Measurements from ENCODE around the gene FMN2.

GRCh38 chr1:240284656-240285414, 193.2 kb downstream of the FMN2 start:
- no peak for TF ChIP-seq POLR2A (IDR thresholded peaks at IDR 0.05; ENCODE audit: low read length)
- TF ChIP-seq, protein P1, sequence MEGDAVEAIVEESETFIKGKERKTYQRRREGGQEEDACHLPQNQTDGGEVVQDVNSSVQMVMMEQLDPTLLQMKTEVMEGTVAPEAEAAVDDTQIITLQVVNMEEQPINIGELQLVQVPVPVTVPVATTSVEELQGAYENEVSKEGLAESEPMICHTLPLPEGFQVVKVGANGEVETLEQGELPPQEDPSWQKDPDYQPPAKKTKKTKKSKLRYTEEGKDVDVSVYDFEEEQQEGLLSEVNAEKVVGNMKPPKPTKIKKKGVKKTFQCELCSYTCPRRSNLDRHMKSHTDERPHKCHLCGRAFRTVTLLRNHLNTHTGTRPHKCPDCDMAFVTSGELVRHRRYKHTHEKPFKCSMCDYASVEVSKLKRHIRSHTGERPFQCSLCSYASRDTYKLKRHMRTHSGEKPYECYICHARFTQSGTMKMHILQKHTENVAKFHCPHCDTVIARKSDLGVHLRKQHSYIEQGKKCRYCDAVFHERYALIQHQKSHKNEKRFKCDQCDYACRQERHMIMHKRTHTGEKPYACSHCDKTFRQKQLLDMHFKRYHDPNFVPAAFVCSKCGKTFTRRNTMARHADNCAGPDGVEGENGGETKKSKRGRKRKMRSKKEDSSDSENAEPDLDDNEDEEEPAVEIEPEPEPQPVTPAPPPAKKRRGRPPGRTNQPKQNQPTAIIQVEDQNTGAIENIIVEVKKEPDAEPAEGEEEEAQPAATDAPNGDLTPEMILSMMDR (IDR thresholded peaks at IDR 0.05): no peak
- no peak for TF ChIP-seq EP300 (IDR thresholded peaks at IDR 0.05)
- TF ChIP-seq KDM1A (IDR thresholded peaks at IDR 0.05; ENCODE audit: low read depth): no peak
- no peak for TF ChIP-seq ESRRA (IDR thresholded peaks at IDR 0.05; ENCODE audit: borderline replicate concordance, low read length)
- TF ChIP-seq CHD2 (IDR thresholded peaks at IDR 0.05; ENCODE audit: low read length, partially characterized antibody): no peak
- TF ChIP-seq EHMT2 (IDR thresholded peaks at IDR 0.05; ENCODE audit: low read depth): no peak
- TF ChIP-seq PHF8 (IDR thresholded peaks at IDR 0.05; ENCODE audit: borderline replicate concordance, low read depth): no peak
- TF ChIP-seq, protein P2, sequence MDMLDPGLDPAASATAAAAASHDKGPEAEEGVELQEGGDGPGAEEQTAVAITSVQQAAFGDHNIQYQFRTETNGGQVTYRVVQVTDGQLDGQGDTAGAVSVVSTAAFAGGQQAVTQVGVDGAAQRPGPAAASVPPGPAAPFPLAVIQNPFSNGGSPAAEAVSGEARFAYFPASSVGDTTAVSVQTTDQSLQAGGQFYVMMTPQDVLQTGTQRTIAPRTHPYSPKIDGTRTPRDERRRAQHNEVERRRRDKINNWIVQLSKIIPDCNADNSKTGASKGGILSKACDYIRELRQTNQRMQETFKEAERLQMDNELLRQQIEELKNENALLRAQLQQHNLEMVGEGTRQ (IDR thresholded peaks at IDR 0.05): no peak
- no peak for TF ChIP-seq SREBF2 (IDR thresholded peaks at IDR 0.05)
- TF ChIP-seq FOSB (CRISPR knock-in tag; IDR thresholded peaks at IDR 0.05): no peak
- no peak for TF ChIP-seq MAZ (IDR thresholded peaks at IDR 0.05; ENCODE audit: borderline replicate concordance, low read depth, low read length)
- TF ChIP-seq FOSL2 (IDR thresholded peaks at IDR 0.05): no peak
- no peak for TF ChIP-seq FOSL2 (CRISPR knock-in tag; IDR thresholded peaks at IDR 0.05)
- no peak for TF ChIP-seq CEBPB (IDR thresholded peaks at IDR 0.05)
